H9 (cell line): ENCODE data around the gene PLEKHJ1. TPM values are rescaled to one million over a fixed set of nuclear protein-coding genes. Genes with fewer than 3 reads are reported as not detected.

Experiments used
- DNase-seq: peaks from one replicate; pipeline ENCODE4 v3.0.0-alpha.2; 2017
- H2AFZ ChIP-seq: one replicate; pipeline ENCODE4 v1.6.1; 2013; ENCODE audit warnings: mild to moderate bottlenecking, low read length, control low read depth, moderate library complexity
- H2AK5ac ChIP-seq: 2 replicates; pipeline ENCODE4 v1.6.1; 2013; ENCODE audit warnings: low read length, control low read depth, mixed read lengths; ENCODE audit not compliant: insufficient read length
- H2BK120ac ChIP-seq: one replicate; pipeline ENCODE4 v1.6.1; 2013; ENCODE audit warnings: low read depth, mild to moderate bottlenecking, low read length, control low read depth, inconsistent platforms; ENCODE audit not compliant: poor library complexity, severe bottlenecking
- H2BK12ac ChIP-seq: 2 replicates; pipeline ENCODE4 v1.6.1; 2013; ENCODE audit warnings: low read length, control low read depth, mixed read lengths, low read depth; ENCODE audit not compliant: insufficient read length
- H2BK15ac ChIP-seq: 2 replicates; pipeline ENCODE4 v1.6.1; 2013; ENCODE audit warnings: low read depth, low read length, control low read depth
- H2BK20ac ChIP-seq: one replicate; pipeline ENCODE4 v1.6.1; 2013; ENCODE audit warnings: low read depth, mild to moderate bottlenecking, low read length, control low read depth, inconsistent platforms; ENCODE audit not compliant: poor library complexity, severe bottlenecking
- H2BK5ac ChIP-seq: 2 replicates; pipeline ENCODE4 v1.6.1; 2013; ENCODE audit warnings: low read length, control low read depth, mixed read lengths; ENCODE audit not compliant: insufficient read length
- H3K14ac ChIP-seq: 2 replicates; pipeline ENCODE4 v1.6.1; 2013; ENCODE audit warnings: low read length, control low read depth; ENCODE audit not compliant: insufficient read depth
- H3K18ac ChIP-seq: 2 replicates; pipeline ENCODE4 v1.6.1; 2013; ENCODE audit warnings: low read depth, mild to moderate bottlenecking, mixed read lengths, low read length, control low read depth; ENCODE audit not compliant: insufficient read length
- H3K23ac ChIP-seq: 2 replicates; pipeline ENCODE4 v1.6.1; 2013; ENCODE audit warnings: low read length, control low read depth, mixed read lengths, low read depth; ENCODE audit not compliant: insufficient read length
- H3K23me2 ChIP-seq: 2 replicates; pipeline ENCODE4 v1.6.1; 2013; ENCODE audit warnings: low read depth, mild to moderate bottlenecking, mixed read lengths, low read length, control low read depth; ENCODE audit not compliant: insufficient read length, poor library complexity, severe bottlenecking
- H3K27ac ChIP-seq: 2 replicates; pipeline ENCODE4 v1.5.1; 2013; ENCODE audit warnings: low read length, control low read depth, mixed read lengths, low read depth; ENCODE audit not compliant: insufficient read length
- H3K27me3 ChIP-seq: 2 replicates; pipeline ENCODE4 v1.6.1; 2013; ENCODE audit warnings: low read length, control low read depth, inconsistent platforms; ENCODE audit not compliant: insufficient read depth
- H3K4ac ChIP-seq: 2 replicates; pipeline ENCODE4 v1.6.1; 2013; ENCODE audit warnings: low read depth, mild to moderate bottlenecking, control low read depth, inconsistent platforms, low read length, moderate library complexity
- H3K4me1 ChIP-seq: 2 replicates; pipeline ENCODE4 v1.6.1; 2013; ENCODE audit warnings: low read length, control low read depth, inconsistent platforms; ENCODE audit not compliant: insufficient read depth
- H3K4me2 ChIP-seq: 2 replicates; pipeline ENCODE4 v1.6.1; 2013; ENCODE audit warnings: low read length, control low read depth, mixed read lengths; ENCODE audit not compliant: insufficient read length, insufficient read depth
- H3K56ac ChIP-seq: 2 replicates; pipeline ENCODE4 v1.6.1; 2013; ENCODE audit warnings: low read depth, mild to moderate bottlenecking, mixed read lengths, low read length, control low read depth; ENCODE audit not compliant: insufficient read length
- H3K79me1 ChIP-seq: 2 replicates; pipeline ENCODE4 v1.6.1; 2013; ENCODE audit warnings: low read depth, mild to moderate bottlenecking, moderate library complexity, low read length, control low read depth, inconsistent platforms; ENCODE audit not compliant: insufficient read depth, poor library complexity, severe bottlenecking
- H3K79me2 ChIP-seq: 2 replicates; pipeline ENCODE4 v1.6.1; 2013; ENCODE audit warnings: low read length, control low read depth, inconsistent platforms; ENCODE audit not compliant: insufficient read depth
- H3K9ac ChIP-seq: 2 replicates; pipeline ENCODE4 v1.6.1; 2013; ENCODE audit warnings: low read length, control low read depth, mixed read lengths; ENCODE audit not compliant: insufficient read length; ENCODE audit errors: extremely low read depth
- H3K9me3 ChIP-seq: one replicate; pipeline ENCODE4 v1.6.1; 2013; ENCODE audit warnings: low read depth, low read length, inconsistent platforms; ENCODE audit not compliant: control insufficient read depth
- H3T11ph ChIP-seq: one replicate; pipeline ENCODE4 v1.6.1; 2013; ENCODE audit warnings: mild to moderate bottlenecking, low read length, control low read depth, inconsistent platforms
- H4K20me1 ChIP-seq: one replicate; pipeline ENCODE4 v1.6.1; 2013; ENCODE audit not compliant: control insufficient read depth, insufficient read length, insufficient read depth
- H4K5ac ChIP-seq: 2 replicates; pipeline ENCODE4 v1.6.1; 2013; ENCODE audit warnings: low read depth, mild to moderate bottlenecking, mixed read lengths, low read length, control low read depth; ENCODE audit not compliant: insufficient read length
- H4K8ac ChIP-seq: replicated peaks from 2 replicates; pipeline ENCODE4 v1.6.1; 2013; ENCODE audit warnings: low read length, control low read depth, mixed read lengths, low read depth; ENCODE audit not compliant: insufficient read length
- H4K91ac ChIP-seq: 2 replicates; pipeline ENCODE4 v1.6.1; 2013; ENCODE audit warnings: low read depth, mild to moderate bottlenecking, moderate library complexity, mixed read lengths, low read length, control low read depth; ENCODE audit not compliant: insufficient read length
- H3K27ac Mint-ChIP-seq, 3 experiments: 2 replicates in 2 of 3; 3 replicates in 1 of 3; pipeline ENCODE4 v1.8.0; 2020 to 2021; ENCODE audit warnings: mixed read lengths in 3 of 3, mild to moderate bottlenecking in 1 of 3, moderate library complexity in 1 of 3
- H3K27me3 Mint-ChIP-seq: 2 replicates; pipeline ENCODE4 v1.8.0; 2021; ENCODE audit warnings: low read depth, mild to moderate bottlenecking, moderate library complexity, mixed read lengths
- H3K36me3 Mint-ChIP-seq, 3 experiments: 2 replicates in 2 of 3; 3 replicates in 1 of 3; pipeline ENCODE4 v1.8.0; 2020 to 2021; ENCODE audit warnings: low read depth in 3 of 3, mixed read lengths in 3 of 3; ENCODE audit not compliant: insufficient read depth in 1 of 3
- H3K4me1 Mint-ChIP-seq, 2 experiments: 2 replicates each; pipeline ENCODE4 v1.8.0; 2020; ENCODE audit warnings: mixed read lengths in 2 of 2
- H3K4me3 Mint-ChIP-seq, 2 experiments: 2 replicates in 1 of 2; 3 replicates in 1 of 2; pipeline ENCODE4 v1.8.0; 2020 to 2021; ENCODE audit warnings: mild to moderate bottlenecking in 2 of 2, mixed read lengths in 2 of 2, moderate library complexity in 1 of 2
- H3K9me3 Mint-ChIP-seq, 2 experiments: 2 replicates in 1 of 2; 3 replicates in 1 of 2; pipeline ENCODE4 v1.8.0; 2020; ENCODE audit warnings: mild to moderate bottlenecking in 2 of 2, mixed read lengths in 2 of 2, moderate library complexity in 1 of 2
- WGBS: extraction: QIAGEN DNeasy Blood & Tissue Kit; methylation state at CpG from one replicate; pipeline ENCODE4 v1.1.7; 2013; ENCODE audit warnings: missing lambda C conversion rate, low lambda C conversion rate, mixed read lengths; ENCODE audit not compliant: insufficient read length; ENCODE audit errors: extremely low coverage; 5-methylcytosine and 5-hydroxymethylcytosine counted together
- total RNA-seq: library from RNA; stranded (reverse); gene quantifications from 2 replicates; pipeline ENCODE4 v1.2.1, GENCODE V29; 2021
- TF ChIP-seq, protein P1 (sequence below): fragments of 200-600 bp; sonication (generic); conservative IDR thresholded peaks from 3 replicates; pipeline ENCODE4 v1.8.0; 2021; ENCODE audit warnings: antibody characterized with exemption, mild to moderate bottlenecking

The PLEKHJ1 gene
- total RNA-seq, 1 experiment from 2014 or later = 139 TPM

DNA sequence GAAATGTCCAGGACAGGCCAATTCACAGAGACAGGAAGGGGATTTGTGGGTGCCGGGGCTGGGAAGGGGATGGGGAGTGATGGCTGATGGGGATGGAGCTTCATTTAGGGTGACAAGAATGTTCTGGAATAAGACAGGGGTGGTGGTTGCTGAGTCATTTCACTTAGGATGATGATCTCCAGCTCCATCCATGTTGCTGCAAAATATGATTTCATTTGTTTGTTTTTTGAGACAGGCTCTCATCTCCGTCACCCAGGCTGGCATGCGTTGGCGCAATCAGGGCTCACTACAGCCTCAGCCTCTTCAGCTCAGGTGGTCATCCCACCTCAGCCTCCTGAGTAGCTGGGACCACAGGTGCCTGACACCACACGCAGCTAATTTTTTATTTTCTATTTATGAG lies 23.2 kb upstream of the PLEKHJ1 start:
- Histone ChIP-seq H3T11ph (no peak overlapping the region), H2AFZ (no peak overlapping the region), H3K4ac (no peak overlapping the region), H3K56ac (no peak overlapping the region), H2BK15ac (no peak overlapping the region), H3K9me3 (no peaks in the 10 kb centered on the region), H3K27me3 (no peaks in the 10 kb centered on the region), H3K9ac (no peak overlapping the region), H3K79me1 (no peaks in the 10 kb centered on the region), H3K14ac (no peak overlapping the region), H3K4me1 (no peaks in the 10 kb centered on the region), H2BK5ac (no peak overlapping the region), H4K5ac (no peak overlapping the region), H3K27ac (no peak overlapping the region), H3K18ac (no peak overlapping the region), H3K23ac (no peak overlapping the region), H3K23me2 (no peaks in the 10 kb centered on the region), H2BK120ac (no peak overlapping the region), H4K91ac (no peak overlapping the region), H2BK20ac (no peak overlapping the region), H2AK5ac (no peak overlapping the region), H3K79me2 (no peaks in the 10 kb centered on the region), H4K20me1 (no peaks in the 10 kb centered on the region), H3K4me2 (no peak overlapping the region), H2BK12ac (no peak overlapping the region), H4K8ac (no peak overlapping the region)
- no peaks in the 10 kb centered on the region for H3K9me3 Mint-ChIP-seq
- H3K36me3 Mint-ChIP-seq = no peaks in the 10 kb centered on the region
- no peaks in the 10 kb centered on the region for H3K4me1 Mint-ChIP-seq
- TF ChIP-seq, protein P1, sequence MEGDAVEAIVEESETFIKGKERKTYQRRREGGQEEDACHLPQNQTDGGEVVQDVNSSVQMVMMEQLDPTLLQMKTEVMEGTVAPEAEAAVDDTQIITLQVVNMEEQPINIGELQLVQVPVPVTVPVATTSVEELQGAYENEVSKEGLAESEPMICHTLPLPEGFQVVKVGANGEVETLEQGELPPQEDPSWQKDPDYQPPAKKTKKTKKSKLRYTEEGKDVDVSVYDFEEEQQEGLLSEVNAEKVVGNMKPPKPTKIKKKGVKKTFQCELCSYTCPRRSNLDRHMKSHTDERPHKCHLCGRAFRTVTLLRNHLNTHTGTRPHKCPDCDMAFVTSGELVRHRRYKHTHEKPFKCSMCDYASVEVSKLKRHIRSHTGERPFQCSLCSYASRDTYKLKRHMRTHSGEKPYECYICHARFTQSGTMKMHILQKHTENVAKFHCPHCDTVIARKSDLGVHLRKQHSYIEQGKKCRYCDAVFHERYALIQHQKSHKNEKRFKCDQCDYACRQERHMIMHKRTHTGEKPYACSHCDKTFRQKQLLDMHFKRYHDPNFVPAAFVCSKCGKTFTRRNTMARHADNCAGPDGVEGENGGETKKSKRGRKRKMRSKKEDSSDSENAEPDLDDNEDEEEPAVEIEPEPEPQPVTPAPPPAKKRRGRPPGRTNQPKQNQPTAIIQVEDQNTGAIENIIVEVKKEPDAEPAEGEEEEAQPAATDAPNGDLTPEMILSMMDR = no peak
- no peak for DNase-seq
- WGBS = no CpG with 5 or more reads among the region's 5 CpGs
- no peak overlapping the region for H3K4me3 Mint-ChIP-seq
- H3K27me3 Mint-ChIP-seq = peaks cover 15% of the 10 kb centered on the region
- no peak overlapping the region; a peak in 1 of 7 replicates for H3K27ac Mint-ChIP-seq
